ENCODE measurements around the gene RAP1A.

- TF ChIP-seq CTCF (conservative IDR thresholded peaks at IDR 0.05; ENCODE audit: low read depth, low read length) (no peak), EZH2 (IDR thresholded peaks at IDR 0.05; ENCODE audit: borderline replicate concordance, low read depth, low read length, poor library complexity, severe bottlenecking) (no peak)
Measured at GRCh38 chr1:111596499-111596898, 23.1 kb upstream of the RAP1A start.

All from A673 (cell line).